K562 (cell line): ENCODE measurements around the gene POLDIP3. TPM values are rescaled to one million over a fixed set of nuclear protein-coding genes. Genes with fewer than 3 reads are reported as not detected.

Source experiments
- ATAC-seq: fragments of 200-7000 bp; cut with Tn5 transposase; 3 replicates; pipeline ENCODE4 v1.9.1; 2020; ENCODE audit warnings: moderate library complexity
- BruUV-seq: library from RNA; stranded (reverse); fragments of 400-500 nt; replicated peaks from 2 replicates; lab custom pipeline; 2021; lab: Mats Ljungman, UMichigan
- CTCF ChIA-PET: fragments of 300-600 bp; formaldehyde crosslinking; extraction: SDS; loops from one replicate; lab custom pipeline; 2021; ENCODE audit warnings: low intra/inter-chr PET ratio; lab: Yijun Ruan, JAX
- POLR2A ChIA-PET: fragments of 300-600, 350-650 bp; sonication (Branson Sonifier 250); formaldehyde crosslinking; extraction: SDS; loops from one replicate; lab custom pipeline; 2021; ENCODE audit warnings: antibody characterized with exemption, inconsistent platforms; lab: Yijun Ruan, JAX
- DNase-seq, 4 experiments: peaks; one replicate each; pipeline versions ENCODE4 v3.0.0 to v3.0.0-alpha.2; 2011 to 2018; ENCODE audit warnings: low spot score in 3 of 4, mixed read lengths in 3 of 4; ENCODE audit errors: extremely low read depth in 1 of 4
- FAIRE-seq: peaks from 2 replicates; lab custom pipeline; 2011; peaks lifted over from hg19 to GRCh38; lab: Jason Lieb, UNC
- H2AFZ ChIP-seq: 2 replicates; pipeline ENCODE4 v1.6.0; 2011; ENCODE audit warnings: low read depth, low read length, control low read depth, inconsistent platforms
- H3K27ac ChIP-seq: fragments of 200-600 bp; 3 replicates; pipeline ENCODE4 v1.8.0; 2011; ENCODE audit warnings: low read depth, mild to moderate bottlenecking, control low read depth, inconsistent platforms, low read length, moderate library complexity, mixed read lengths; ENCODE audit errors: extremely low read depth
- H3K27me3 ChIP-seq, 2 experiments: fragments of 300-600 bp in 1 of 2; 2 replicates in 1 of 2; 3 replicates in 1 of 2; pipeline versions ENCODE4 v1.6.0 to v1.8.0; 2011; ENCODE audit warnings: inconsistent platforms in 2 of 2, low read length in 2 of 2, mild to moderate bottlenecking in 1 of 2, mixed read lengths in 1 of 2, moderate library complexity in 1 of 2; ENCODE audit not compliant: control insufficient read depth in 2 of 2, insufficient read depth in 2 of 2
- H3K36me3 ChIP-seq: fragments of 300-600 bp; 3 replicates; pipeline ENCODE4 v1.8.0; 2011; ENCODE audit warnings: mild to moderate bottlenecking, low read length, inconsistent platforms; ENCODE audit not compliant: control insufficient read depth, insufficient read depth
- H3K4me1 ChIP-seq, 2 experiments: fragments of 200-600 bp in 1 of 2; replicated peaks in 1 of 2; 2 replicates in 1 of 2; 3 replicates in 1 of 2; pipeline versions ENCODE4 v1.5.1 to v1.8.0; 2011; ENCODE audit warnings: inconsistent platforms in 2 of 2, low read length in 2 of 2, mild to moderate bottlenecking in 1 of 2, mixed read lengths in 1 of 2, moderate library complexity in 1 of 2; ENCODE audit not compliant: control insufficient read depth in 2 of 2, insufficient read depth in 2 of 2
- H3K4me2 ChIP-seq: 2 replicates; pipeline ENCODE4 v1.6.1; 2011; ENCODE audit warnings: low read length, control low read depth, inconsistent platforms, mixed read lengths; ENCODE audit not compliant: insufficient read depth
- H3K4me3 ChIP-seq: fragments of 200-600 bp; sonication (generic), shearing (Covaris generic); 2 replicates; pipeline ENCODE4 v1.5.1; 2016; ENCODE audit warnings: control low read depth, inconsistent platforms
- H3K79me2 ChIP-seq: fragments of 200-600 bp; 3 replicates; pipeline ENCODE4 v1.8.0; 2011; ENCODE audit warnings: low read length, inconsistent platforms; ENCODE audit not compliant: control insufficient read depth, insufficient read depth
- H3K9ac ChIP-seq, 2 experiments: 2 replicates each; pipeline versions ENCODE4 v1.6.0 to v1.6.1; 2011; ENCODE audit warnings: low read depth in 2 of 2, low read length in 2 of 2, control low read depth in 1 of 2, inconsistent platforms in 1 of 2, mild to moderate bottlenecking in 1 of 2, mixed read lengths in 1 of 2; ENCODE audit not compliant: insufficient read depth in 1 of 2
- H3K9me1 ChIP-seq: one replicate; pipeline ENCODE4 v1.6.0; 2011; ENCODE audit warnings: inconsistent platforms, mild to moderate bottlenecking, low read length, moderate library complexity; ENCODE audit not compliant: control insufficient read depth, insufficient read depth
- H3K9me3 ChIP-seq: replicated peaks from 2 replicates; pipeline ENCODE4 v1.5.1; 2011; ENCODE audit warnings: low read depth, low read length, inconsistent platforms; ENCODE audit not compliant: control insufficient read depth, insufficient read depth
- H4K20me1 ChIP-seq: replicated peaks from 2 replicates; pipeline ENCODE4 v1.6.1; 2011; ENCODE audit warnings: low read length, inconsistent platforms, mixed read lengths; ENCODE audit not compliant: control insufficient read depth, insufficient read depth
- BACH1 ChIP-seq: fragments of 200-800 bp; sonication (Bioruptor generic); IDR thresholded peaks from 2 replicates; pipeline ENCODE4 v1.6.1; 2016; ENCODE audit warnings: missing genetic modification characterization, missing compliant biosample characterization
- CREM ChIP-seq: IDR thresholded peaks from 2 replicates; pipeline ENCODE4 v1.6.1; 2014; ENCODE audit warnings: antibody characterized with exemption, low read depth
- DDX20 ChIP-seq: fragments of 450-650 bp; IDR thresholded peaks from 2 replicates; pipeline ENCODE4 v1.6.1; 2016; ENCODE audit warnings: missing genetic modification characterization, low read depth, mild to moderate bottlenecking, missing compliant biosample characterization, moderate library complexity
- FOS ChIP-seq: IDR thresholded peaks from 3 replicates; pipeline ENCODE4 v1.6.1; 2011; ENCODE audit not compliant: insufficient read length; ENCODE audit errors: extremely low read depth
- GATAD2A ChIP-seq: fragments of 450-650 bp; IDR thresholded peaks from 2 replicates; pipeline ENCODE4 v1.6.1; 2017
- HLTF ChIP-seq: fragments of 450-650 bp; IDR thresholded peaks from 2 replicates; pipeline ENCODE4 v1.6.1; 2016
- KDM2B ChIP-seq: fragments of 250-450 bp; sonication (Bioruptor Pico); IDR thresholded peaks from 2 replicates; pipeline ENCODE4 v1.8.0; 2021; ENCODE audit warnings: mild to moderate bottlenecking, moderate library complexity
- MAZ ChIP-seq, 2 experiments: fragments of 450-650 bp in 1 of 2; sonication (generic) in 1 of 2; formaldehyde crosslinking; IDR thresholded peaks in 1 of 2; conservative IDR thresholded peaks in 1 of 2; 2 replicates each; pipeline versions ENCODE4 v1.4.0 to v1.5.0; 2020; ENCODE audit warnings: mild to moderate bottlenecking in 1 of 2, missing genetic modification reagents in 1 of 2
- MYC ChIP-seq, 2 experiments: fragments of 250-450 bp in 1 of 2; sonication (Bioruptor Pico) in 1 of 2; IDR thresholded peaks; 2 replicates each; pipeline versions ENCODE4 v1.5.1 to v1.6.1; 2012 to 2021; ENCODE audit warnings: low read depth in 2 of 2, borderline replicate concordance in 1 of 2, improper control_type of control experiment in 1 of 2, low read length in 1 of 2, mild to moderate bottlenecking in 1 of 2, moderate library complexity in 1 of 2
- NFRKB ChIP-seq: fragments of 450-650 bp; IDR thresholded peaks from 2 replicates; pipeline ENCODE4 v1.6.1; 2016; ENCODE audit warnings: low read depth
- POLR2A ChIP-seq: fragments of 450-650 bp; conservative IDR thresholded peaks from 2 replicates; pipeline ENCODE4 v1.6.1; 2016
- POLR2G ChIP-seq: fragments of 200-400 bp; formaldehyde crosslinking; IDR thresholded peaks from 2 replicates; pipeline ENCODE4 v1.6.1; 2017; ENCODE audit warnings: low read depth, mild to moderate bottlenecking, antibody characterized with exemption, low read length, moderate library complexity
- USF1 ChIP-seq: sonication (generic); formaldehyde crosslinking; IDR thresholded peaks from 2 replicates; pipeline ENCODE4 v1.9.0; 2022; ENCODE audit warnings: mild to moderate bottlenecking, missing genetic modification reagents
- ZFP36 ChIP-seq: fragments of 150-350 bp; IDR thresholded peaks from 2 replicates; pipeline ENCODE4 v1.6.1; 2018; ENCODE audit warnings: low read length, low read depth; ENCODE audit not compliant: partially characterized antibody
- ZNF174 ChIP-seq: fragments of 250-450 bp; sonication (Bioruptor Pico); IDR thresholded peaks from 2 replicates; pipeline ENCODE4 v1.4.0; 2020; ENCODE audit warnings: mild to moderate bottlenecking
- ZNF583 ChIP-seq: fragments of 250-450 bp; sonication (Bioruptor Pico); IDR thresholded peaks from 2 replicates; pipeline ENCODE4 v1.4.0; 2020
- ZNF778 ChIP-seq: fragments of 450-650 bp; formaldehyde crosslinking; IDR thresholded peaks from 2 replicates; pipeline ENCODE4 v1.4.0; 2020; ENCODE audit warnings: mild to moderate bottlenecking, moderate library complexity
- ZSCAN32 ChIP-seq: fragments of 450-650 bp; formaldehyde crosslinking; IDR thresholded peaks from 2 replicates; pipeline ENCODE4 v1.4.0; 2020; ENCODE audit warnings: mild to moderate bottlenecking, moderate library complexity
- WGBS: fragments of 100-300 bp; shearing (Covaris generic); methylation state at CpG from one replicate; pipeline ENCODE4 v1.1.6; 2016; ENCODE audit warnings: low coverage, mixed read lengths; ENCODE audit not compliant: insufficient coverage; ENCODE audit errors: missing lambda C conversion rate; 5-methylcytosine and 5-hydroxymethylcytosine counted together
- in situ Hi-C: fragments of 300-500 bp; cut with MboI; formaldehyde crosslinking; loops from 4 replicates; pipeline ENCODE4 v1.15.0; 2018; ENCODE audit warnings: inconsistent platforms, mixed read lengths
- intact Hi-C: fragments of 100-400 bp; cut with micrococcal nuclease; formaldehyde crosslinking; loops from 2 replicates; pipeline ENCODE4 v1.14.2; 2022
- polyA plus RNA-seq, 8 experiments: library from polyadenylated mRNA; depleted of rRNA in 4 of 8; stranded (reverse) in 5 of 8; unstranded in 3 of 8; fragments of >200 nt; fragmentation: Nextera tagmentation in 2 of 8; fragmentation: Illumina TruSeq in 1 of 8; extraction: Ambion mirVana in 2 of 8; extraction: Trizol in 1 of 8; gene quantifications; 2 replicates each; pipeline versions ENCODE4 v1.2.1 to v1.2.3, GENCODE V29; 2011 to 2014; ENCODE audit warnings: inconsistent platforms in 1 of 8, missing spikeins in 1 of 8
- total RNA-seq, 7 experiments: library from RNA; depleted of rRNA in 6 of 7; stranded (reverse); fragments of >200 nt in 6 of 7; fragmentation: Illumina TruSeq in 2 of 7; extraction: Trizol in 2 of 7; gene quantifications; 2 replicates each; pipeline versions ENCODE4 v1.2.1 to v1.2.3, GENCODE V29; 2011 to 2021; ENCODE audit warnings: low replicate concordance in 1 of 7
- TF ChIP-seq, protein P1 (sequence below): fragments of 450-650 bp; conservative IDR thresholded peaks from 2 replicates; pipeline ENCODE4 v1.6.1; 2016; ENCODE audit warnings: missing genetic modification characterization, low read depth, mild to moderate bottlenecking, missing compliant biosample characterization, moderate library complexity
- TF ChIP-seq, protein P2 (sequence below), 2 experiments: IDR thresholded peaks; 2 replicates each; pipeline ENCODE4 v1.6.1; 2011; ENCODE audit warnings: borderline replicate concordance in 1 of 2, control low read depth in 1 of 2, low read depth in 1 of 2, low read length in 1 of 2, mild to moderate bottlenecking in 1 of 2, mixed read lengths in 1 of 2, moderate library complexity in 1 of 2; ENCODE audit not compliant: insufficient read depth in 1 of 2, insufficient read length in 1 of 2, poor library complexity in 1 of 2, severe bottlenecking in 1 of 2; ENCODE audit errors: extremely low read depth in 1 of 2

POLDIP3 gene
- total and polyA plus RNA-seq, 9 of the 15 experiments (the other 6 are each of a cell fraction or from before 2014, with no cell fraction given), result 14.3 to 53.0 (median 26.3) TPM

- in situ Hi-C loops, result no loop called here
- no peaks in the 10 kb centered on the region for H3K9me1 ChIP-seq
- ATAC-seq, result peak; percentile 86
- peak within 1 kb of the TSS; percentile 100 for H3K4me2 ChIP-seq
- peak; percentile 74 to 93 (median 92) for DNase-seq
- no peak for FAIRE-seq
- 52% methylated on average over 22 of the region's 81 CpGs for WGBS
- H4K20me1 ChIP-seq, result peaks cover 14% of the 10 kb centered on the region
- H3K4me3 ChIP-seq, result peak within 1 kb of the TSS; percentile 93
- H3K9me3 ChIP-seq, result no peaks in the 10 kb centered on the region
- no peaks in the 10 kb centered on the region; a peak in 1 of 5 replicates for H3K27me3 ChIP-seq
- intact Hi-C loops, result no loop called here
- BruUV-seq, result TSS peak; percentile 58
- peak within 1 kb of the TSS; percentile 84 to 96 for H3K9ac ChIP-seq
- H3K4me1 ChIP-seq, result peaks cover 38 to 49% of the 10 kb centered on the region in 2 experiments
- H3K79me2 ChIP-seq, result peaks cover 42% of the 10 kb centered on the region
- ChIA-PET CTCF (no interaction called here), POLR2A (interaction anchor here (0.7 to 1.2 kb wide), 2 partner anchors 35 to 172 kb away, joined by 3 to 6 read pairs; partner anchors contain the start of gene POLDIP3)
- H3K27ac ChIP-seq, result peak within 1 kb of the TSS; percentile 83
- H3K36me3 ChIP-seq, result peaks cover 3% of the 10 kb centered on the region; the same call in 1 of the 3 replicates
- H2AFZ ChIP-seq, result peak within 1 kb of the TSS; percentile 77
- no peak for TF ChIP-seq FOS
- peak; percentile 31; the same call in 1 of the 2 replicates for TF ChIP-seq POLR2A
- TF ChIP-seq HLTF, result no peak
- TF ChIP-seq ZSCAN32 (CRISPR knock-in tag), result no peak
- TF ChIP-seq BACH1 (tag), result no peak
- peak; percentile 88 for TF ChIP-seq ZFP36
- TF ChIP-seq DDX20, result no peak
- TF ChIP-seq POLR2G, result peak; percentile 69
- no peak for TF ChIP-seq KDM2B
- no peak for TF ChIP-seq MYC (IDR thresholded peaks at IDR 0.05; ENCODE audit: low read depth, low read length)
- no peak for TF ChIP-seq MYC (CRISPR knock-in tag; IDR thresholded peaks at IDR 0.05; ENCODE audit: borderline replicate concordance, low read depth)
- TF ChIP-seq ZNF778 (CRISPR knock-in tag), result no peak
- TF ChIP-seq NFRKB, result 0 out of 2 replicates have a peak, but pooled peaks have one; percentile 41
- TF ChIP-seq ZNF174 (CRISPR knock-in tag), result no peak
- no peak for TF ChIP-seq MAZ (CRISPR knock-in tag; conservative IDR thresholded peaks at IDR 0.05 in 1 of 2, IDR thresholded peaks at IDR 0.05 in 1 of 2)
- TF ChIP-seq CREM, result peak; percentile 92
- TF ChIP-seq, protein P1, sequence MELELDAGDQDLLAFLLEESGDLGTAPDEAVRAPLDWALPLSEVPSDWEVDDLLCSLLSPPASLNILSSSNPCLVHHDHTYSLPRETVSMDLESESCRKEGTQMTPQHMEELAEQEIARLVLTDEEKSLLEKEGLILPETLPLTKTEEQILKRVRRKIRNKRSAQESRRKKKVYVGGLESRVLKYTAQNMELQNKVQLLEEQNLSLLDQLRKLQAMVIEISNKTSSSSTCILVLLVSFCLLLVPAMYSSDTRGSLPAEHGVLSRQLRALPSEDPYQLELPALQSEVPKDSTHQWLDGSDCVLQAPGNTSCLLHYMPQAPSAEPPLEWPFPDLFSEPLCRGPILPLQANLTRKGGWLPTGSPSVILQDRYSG (tag), result no peak
- no peak for TF ChIP-seq GATAD2A
- TF ChIP-seq, protein P2, sequence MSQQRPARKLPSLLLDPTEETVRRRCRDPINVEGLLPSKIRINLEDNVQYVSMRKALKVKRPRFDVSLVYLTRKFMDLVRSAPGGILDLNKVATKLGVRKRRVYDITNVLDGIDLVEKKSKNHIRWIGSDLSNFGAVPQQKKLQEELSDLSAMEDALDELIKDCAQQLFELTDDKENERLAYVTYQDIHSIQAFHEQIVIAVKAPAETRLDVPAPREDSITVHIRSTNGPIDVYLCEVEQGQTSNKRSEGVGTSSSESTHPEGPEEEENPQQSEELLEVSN (IDR thresholded peaks at IDR 0.05; ENCODE audit: borderline replicate concordance in 1 of 2, extremely low read depth in 1 of 2, insufficient read depth in 1 of 2, insufficient read length in 1 of 2, low read depth in 1 of 2, low read length in 1 of 2, poor library complexity in 1 of 2, severe bottlenecking in 1 of 2), result peak in 1 of 2 experiments; percentile 9
- no peak for TF ChIP-seq USF1
- TF ChIP-seq ZNF583 (CRISPR knock-in tag), result no peak
Measured at GRCh38 chr22:42649246-42650099, 34.8 kb upstream of the POLDIP3 start, which contains the start of gene CYB5R3. TSS of gene CYB5R3 (minus strand) at chr22:42649392. CDS start at chr22:42649315, 77 bp downstream.
